Trophoblast cell (in vitro differentiated cells and primary cell): ENCODE results near the gene COA3.

Source experiments
- DNase-seq, 2 donors: peaks; one replicate each; pipeline ENCODE4 v3.0.0-alpha.2; 2016
- H2AFZ ChIP-seq: 2 replicates; pipeline ENCODE4 v1.6.1; 2013; ENCODE audit warnings: low read length, moderate library complexity, mild to moderate bottlenecking; ENCODE audit not compliant: insufficient read depth, poor library complexity
- H2AK5ac ChIP-seq: 2 replicates; pipeline ENCODE4 v1.6.1; 2013; ENCODE audit warnings: mild to moderate bottlenecking, low read length
- H2BK120ac ChIP-seq: 2 replicates; pipeline ENCODE4 v1.6.1; 2013; ENCODE audit warnings: low read length, mild to moderate bottlenecking, moderate library complexity; ENCODE audit not compliant: insufficient read depth, poor library complexity
- H2BK12ac ChIP-seq: 2 replicates; pipeline ENCODE4 v1.6.1; 2013; ENCODE audit warnings: mild to moderate bottlenecking, low read length, moderate library complexity
- H2BK5ac ChIP-seq: 2 replicates; pipeline ENCODE4 v1.6.1; 2013; ENCODE audit warnings: low read length, low read depth, moderate library complexity, mild to moderate bottlenecking; ENCODE audit not compliant: poor library complexity
- H3K14ac ChIP-seq: 2 replicates; pipeline ENCODE4 v1.6.1; 2013; ENCODE audit warnings: mild to moderate bottlenecking, low read length
- H3K18ac ChIP-seq: 2 replicates; pipeline ENCODE4 v1.6.1; 2013; ENCODE audit warnings: mild to moderate bottlenecking, low read length
- H3K23ac ChIP-seq: 2 replicates; pipeline ENCODE4 v1.6.1; 2013; ENCODE audit warnings: low read length
- H3K27ac ChIP-seq: 2 replicates; pipeline ENCODE4 v1.5.1; 2013; ENCODE audit warnings: low read depth, mild to moderate bottlenecking, inconsistent platforms, low read length, moderate library complexity
- H3K27me3 ChIP-seq: 2 replicates; pipeline ENCODE4 v1.6.1; 2013; ENCODE audit warnings: inconsistent platforms, mild to moderate bottlenecking, low read length, moderate library complexity; ENCODE audit not compliant: insufficient read depth
- H3K36me3 ChIP-seq, 2 experiments: 1 replicate in 1 of 2; 2 replicates in 1 of 2; pipeline ENCODE4 v1.6.1; 2013; ENCODE audit warnings: low read length in 2 of 2, mild to moderate bottlenecking in 2 of 2, moderate library complexity in 1 of 2; ENCODE audit not compliant: insufficient read depth in 2 of 2, control insufficient read depth in 1 of 2
- H3K4ac ChIP-seq: 2 replicates; pipeline ENCODE4 v1.6.1; 2013; ENCODE audit warnings: low read depth, mild to moderate bottlenecking, low read length, moderate library complexity
- H3K4me1 ChIP-seq, 2 experiments: 1 replicate in 1 of 2; 2 replicates in 1 of 2; pipeline ENCODE4 v1.6.1; 2013; ENCODE audit warnings: low read length in 2 of 2, mild to moderate bottlenecking in 2 of 2, moderate library complexity in 1 of 2; ENCODE audit not compliant: insufficient read depth in 2 of 2, control insufficient read depth in 1 of 2
- H3K4me2 ChIP-seq: 2 replicates; pipeline ENCODE4 v1.6.1; 2013; ENCODE audit warnings: inconsistent platforms, mild to moderate bottlenecking, low read length, moderate library complexity
- H3K4me3 ChIP-seq: 2 replicates; pipeline ENCODE4 v1.5.1; 2013; ENCODE audit warnings: mild to moderate bottlenecking, low read depth, low read length, inconsistent platforms
- H3K79me1 ChIP-seq: one replicate; pipeline ENCODE4 v1.6.1; 2013; ENCODE audit warnings: low read length
- H3K79me2 ChIP-seq: 2 replicates; pipeline ENCODE4 v1.6.1; 2013; ENCODE audit warnings: low read length, mild to moderate bottlenecking; ENCODE audit not compliant: control insufficient read depth, insufficient read depth, poor library complexity
- H3K9ac ChIP-seq: 2 replicates; pipeline ENCODE4 v1.6.1; 2013; ENCODE audit warnings: mild to moderate bottlenecking, low read length
- H3K9me3 ChIP-seq: 2 replicates; pipeline ENCODE4 v1.6.1; 2013; ENCODE audit warnings: low read depth, mild to moderate bottlenecking, control low read depth, inconsistent platforms, low read length; ENCODE audit not compliant: insufficient read depth
- H4K12ac ChIP-seq: 2 replicates; pipeline ENCODE4 v1.6.1; 2013; ENCODE audit warnings: low read depth, mild to moderate bottlenecking, low read length, moderate library complexity
- H4K8ac ChIP-seq: 2 replicates; pipeline ENCODE4 v1.6.1; 2013; ENCODE audit warnings: low read depth, mild to moderate bottlenecking, low read length, moderate library complexity
- H4K91ac ChIP-seq: one replicate; pipeline ENCODE4 v1.6.1; 2013; ENCODE audit warnings: low read depth, mild to moderate bottlenecking, low read length, moderate library complexity
- WGBS: extraction: QIAGEN DNeasy Blood & Tissue Kit; methylation state at CpG from one replicate; pipeline ENCODE4 v1.1.7; 2013; ENCODE audit warnings: missing lambda C conversion rate; ENCODE audit not compliant: insufficient read length, insufficient coverage; ENCODE audit errors: extremely low coverage; 5-methylcytosine and 5-hydroxymethylcytosine counted together

COA3 gene

DNA sequence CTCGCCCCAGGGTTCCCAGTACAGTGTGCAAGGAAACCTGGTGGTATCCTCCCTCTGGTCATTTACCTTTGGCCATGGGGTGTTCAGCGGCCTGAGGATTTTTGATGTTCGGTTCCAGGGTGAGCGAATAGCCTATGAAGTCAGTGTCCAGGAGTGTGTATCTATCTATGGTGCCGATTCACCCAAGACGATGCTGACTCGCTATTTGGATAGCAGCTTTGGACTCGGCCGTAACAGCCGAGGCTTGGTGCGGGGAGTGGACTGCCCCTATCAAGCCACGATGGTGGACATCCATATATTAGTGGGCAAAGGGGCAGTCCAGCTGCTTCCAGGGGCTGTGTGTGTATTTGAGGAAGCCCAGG is 47.0 kb upstream of the COA3 start:
- H4K8ac ChIP-seq: no peak overlapping the region
- H3K4me1 ChIP-seq: no peaks in the 10 kb centered on the region
- H3K79me1 ChIP-seq: no peaks in the 10 kb centered on the region
- no peak overlapping the region for H3K18ac ChIP-seq
- no peak overlapping the region for H2BK120ac ChIP-seq
- no CpG with 5 or more reads among the region's 12 CpGs for WGBS
- no peak overlapping the region for H2AFZ ChIP-seq
- peaks cover 37 to 42% of the 10 kb centered on the region in 2 experiments for H3K36me3 ChIP-seq
- no peak overlapping the region for H4K12ac ChIP-seq
- H2BK5ac ChIP-seq: no peak overlapping the region
- H3K27me3 ChIP-seq: no peaks in the 10 kb centered on the region
- H3K4ac ChIP-seq: no peak overlapping the region
- H2AK5ac ChIP-seq: no peak overlapping the region
- no peaks in the 10 kb centered on the region for H3K9me3 ChIP-seq
- H3K4me3 ChIP-seq: no peak overlapping the region
- no peaks in the 10 kb centered on the region for H3K79me2 ChIP-seq
- no peak for DNase-seq
- no peak overlapping the region for H4K91ac ChIP-seq
- H3K23ac ChIP-seq: no peak overlapping the region
- H3K4me2 ChIP-seq: no peak overlapping the region
- H3K27ac ChIP-seq: no peak overlapping the region
- no peak overlapping the region for H3K9ac ChIP-seq
- no peak overlapping the region for H3K14ac ChIP-seq
- no peak overlapping the region for H2BK12ac ChIP-seq

DNA sequence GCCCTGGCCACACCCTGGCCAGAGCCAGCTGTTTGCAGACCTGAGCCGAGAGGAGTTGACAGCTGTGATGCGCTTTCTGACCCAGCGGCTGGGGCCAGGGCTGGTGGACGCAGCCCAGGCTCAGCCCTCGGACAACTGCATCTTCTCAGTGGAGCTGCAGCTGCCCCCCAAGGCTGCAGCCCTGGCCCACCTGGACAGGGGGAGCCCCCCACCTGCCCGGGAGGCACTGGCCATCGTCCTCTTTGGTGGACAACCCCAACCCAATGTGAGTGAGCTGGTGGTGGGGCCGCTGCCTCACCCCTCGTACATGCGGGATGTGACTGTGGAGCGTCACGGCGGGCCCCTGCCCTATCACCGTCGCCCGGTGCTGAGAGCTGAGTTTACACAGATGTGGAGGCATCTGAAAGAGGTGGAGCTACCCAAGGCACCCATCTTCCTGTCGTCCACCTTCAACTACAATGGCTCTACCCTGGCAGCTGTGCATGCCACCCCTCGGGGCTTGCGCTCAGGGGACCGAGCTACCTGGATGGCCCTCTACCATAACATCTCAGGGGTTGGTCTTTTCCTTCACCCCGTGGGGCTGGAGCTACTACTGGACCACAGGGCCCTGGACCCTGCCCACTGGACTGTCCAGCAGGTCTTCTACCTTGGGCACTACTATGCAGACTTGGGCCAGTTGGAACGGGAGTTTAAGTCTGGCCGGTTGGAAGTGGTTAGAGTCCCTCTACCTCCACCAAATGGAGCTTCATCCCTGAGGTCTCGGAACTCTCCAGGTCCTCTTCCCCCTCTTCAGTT is 46.5 kb upstream of the COA3 start:
- Histone ChIP-seq H3K79me1 (no peaks in the 10 kb centered on the region), H3K4me1 (no peaks in the 10 kb centered on the region), H3K23ac (no peak overlapping the region), H2AK5ac (no peak overlapping the region), H3K79me2 (no peaks in the 10 kb centered on the region), H3K9me3 (no peaks in the 10 kb centered on the region), H3K4ac (no peak overlapping the region), H2AFZ (no peak overlapping the region), H3K27me3 (no peaks in the 10 kb centered on the region), H4K91ac (no peak overlapping the region), H3K36me3 (peaks cover 37 to 45% of the 10 kb centered on the region in 2 experiments), H3K27ac (no peak overlapping the region), H3K4me2 (no peak overlapping the region), H2BK5ac (no peak overlapping the region), H2BK120ac (no peak overlapping the region), H2BK12ac (no peak overlapping the region), H4K8ac (no peak overlapping the region), H3K9ac (no peak overlapping the region), H4K12ac (no peak overlapping the region), H3K14ac (no peak overlapping the region), H3K4me3 (no peak overlapping the region), H3K18ac (no peak overlapping the region)
- no peak for DNase-seq
- no CpG with 5 or more reads among the region's 24 CpGs for WGBS

DNA sequence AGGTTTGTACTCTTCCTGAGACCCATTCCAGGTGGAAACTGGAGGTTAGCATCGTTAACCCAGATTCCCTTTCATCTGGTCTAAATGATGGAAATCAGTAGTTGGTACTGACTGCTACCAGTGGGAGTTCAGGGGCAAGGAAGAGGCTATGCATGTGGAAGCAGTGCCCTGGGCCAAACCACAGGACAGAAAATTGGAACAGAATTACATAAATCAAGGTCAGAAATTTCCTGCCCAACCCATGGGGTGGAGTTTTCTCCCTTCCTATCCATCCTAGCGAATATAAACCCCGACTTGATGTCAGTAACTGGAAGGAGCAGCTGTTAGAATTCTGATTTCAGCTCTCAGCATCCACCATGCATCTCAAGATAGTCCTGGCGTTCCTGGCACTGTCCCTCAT is 45.8 kb upstream of the COA3 start, which contains the start of gene AOC2:
Gene AOC2 (plus strand): TSS at position 310 of the 400 bp plus-strand sequence. CDS start 47 bp downstream, at position 357.
- Histone ChIP-seq H3K4me3 (no peak within 1 kb of the TSS), H2AFZ (no peak within 1 kb of the TSS), H3K14ac (no peak within 1 kb of the TSS), H3K23ac (no peak within 1 kb of the TSS), H3K79me2 (no peaks in the 10 kb centered on the region), H3K36me3 (peaks cover 37 to 49% of the 10 kb centered on the region in 2 experiments), H4K91ac (no peak within 1 kb of the TSS), H2BK120ac (no peak within 1 kb of the TSS), H2BK5ac (no peak within 1 kb of the TSS), H2AK5ac (no peak within 1 kb of the TSS), H3K4me2 (no peak within 1 kb of the TSS), H3K79me1 (no peaks in the 10 kb centered on the region), H3K9ac (no peak within 1 kb of the TSS), H3K4me1 (no peaks in the 10 kb centered on the region), H2BK12ac (no peak within 1 kb of the TSS), H3K27me3 (no peaks in the 10 kb centered on the region), H3K27ac (no peak within 1 kb of the TSS), H4K12ac (no peak within 1 kb of the TSS), H4K8ac (no peak within 1 kb of the TSS), H3K4ac (no peak within 1 kb of the TSS), H3K18ac (no peak within 1 kb of the TSS), H3K9me3 (no peaks in the 10 kb centered on the region)
- DNase-seq: no peak
- WGBS: no CpG with 5 or more reads among the region's 4 CpGs

DNA sequence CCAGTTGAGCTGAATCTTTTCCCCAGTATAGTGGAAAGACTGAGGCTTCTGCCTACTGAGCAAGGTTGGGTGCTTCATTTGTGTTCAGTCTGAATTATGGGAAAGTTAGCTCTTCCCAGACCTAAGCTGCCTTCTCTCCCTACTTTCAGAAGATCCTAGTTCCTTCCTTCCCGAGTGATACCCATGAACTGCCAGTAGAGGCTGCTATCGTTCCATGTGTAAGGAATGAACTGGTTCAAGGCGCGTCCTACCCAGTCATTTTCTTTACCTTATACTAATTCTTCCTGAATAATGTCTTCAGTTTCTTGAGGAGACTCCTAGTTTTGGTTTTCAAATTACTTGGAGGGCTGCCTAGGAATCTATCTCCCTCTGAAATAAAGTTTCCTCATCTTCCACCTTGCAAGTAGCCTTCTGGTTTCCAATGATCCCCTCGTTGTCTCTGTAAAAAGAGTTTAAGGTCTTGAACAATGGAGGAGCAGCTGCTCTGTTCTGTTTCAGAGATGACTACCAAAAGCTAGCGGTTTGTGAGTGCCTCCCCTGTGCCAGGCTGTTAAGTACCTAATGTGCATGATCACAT is 44.9 kb upstream of the COA3 start:
- no peak overlapping the region for H2BK12ac ChIP-seq
- no peak overlapping the region for H3K14ac ChIP-seq
- H2AK5ac ChIP-seq: no peak overlapping the region
- no peak overlapping the region for H4K12ac ChIP-seq
- no peak overlapping the region for H2AFZ ChIP-seq
- H3K9ac ChIP-seq: no peak overlapping the region
- WGBS: no CpG with 5 or more reads among the region's 6 CpGs
- peak; percentile 39 to 72 for DNase-seq
- H3K36me3 ChIP-seq: peaks cover 42 to 57% of the 10 kb centered on the region in 2 experiments
- no peak overlapping the region for H4K91ac ChIP-seq
- H3K27me3 ChIP-seq: no peaks in the 10 kb centered on the region
- no peak overlapping the region for H3K23ac ChIP-seq
- H3K9me3 ChIP-seq: no peaks in the 10 kb centered on the region
- H2BK5ac ChIP-seq: no peak overlapping the region
- H3K79me2 ChIP-seq: no peaks in the 10 kb centered on the region
- no peaks in the 10 kb centered on the region for H3K4me1 ChIP-seq
- no peaks in the 10 kb centered on the region for H3K79me1 ChIP-seq
- no peak overlapping the region for H3K4ac ChIP-seq
- H3K18ac ChIP-seq: no peak overlapping the region
- H3K4me2 ChIP-seq: no peak overlapping the region
- no peak overlapping the region for H4K8ac ChIP-seq
- H3K4me3 ChIP-seq: no peak overlapping the region
- H3K27ac ChIP-seq: no peak overlapping the region
- no peak overlapping the region for H2BK120ac ChIP-seq
